PFSK-1 (cell line): ENCODE measurements around the gene CD226.

ENCODE experiments used
- FOXP2 ChIP-seq: optimal IDR thresholded peaks from 2 replicates; pipeline ENCODE3; 2011; ENCODE audit warnings: borderline replicate concordance, control low read depth, inconsistent platforms; ENCODE audit not compliant: insufficient read depth; ENCODE audit errors: extremely low read length, extremely low read depth
- POLR2AphosphoS5 ChIP-seq: IDR thresholded peaks from 2 replicates; pipeline ENCODE4 v1.6.1; 2012; ENCODE audit warnings: low read depth, mild to moderate bottlenecking, control low read depth, low read length, moderate library complexity
- REST ChIP-seq, 2 experiments: IDR thresholded peaks; 2 replicates each; pipeline versions ENCODE4 v1.6.1 to v1.8.0; 2011 to 2012; ENCODE audit warnings: low read depth in 2 of 2, low read length in 2 of 2, control low read depth in 1 of 2, inconsistent platforms in 1 of 2, mild to moderate bottlenecking in 1 of 2, moderate library complexity in 1 of 2; ENCODE audit not compliant: insufficient read depth in 1 of 2
- SIN3A ChIP-seq: IDR thresholded peaks from 2 replicates; pipeline ENCODE4 v1.6.1; 2012; ENCODE audit warnings: mild to moderate bottlenecking, low read length, moderate library complexity, borderline replicate concordance; ENCODE audit not compliant: insufficient read depth
- TAF1 ChIP-seq: IDR thresholded peaks from 2 replicates; pipeline ENCODE4 v1.6.1; 2012; ENCODE audit warnings: low read length, control low read depth, borderline replicate concordance; ENCODE audit not compliant: insufficient read depth

CD226 gene

GRCh38 chr18:69887256-69887655 lies 60.4 kb downstream of the CD226 start:
- no peak for TF ChIP-seq FOXP2
- no peak for TF ChIP-seq SIN3A
- no peak for TF ChIP-seq REST (IDR thresholded peaks at IDR 0.05; ENCODE audit: insufficient read depth in 1 of 2, low read depth in 2 of 2, low read length in 2 of 2)
- no peak for TF ChIP-seq POLR2AphosphoS5
- no peak for TF ChIP-seq TAF1

GRCh38 chr18:69885841-69886531 lies 61.7 kb downstream of the CD226 start:
- TF ChIP-seq POLR2AphosphoS5 (no peak), SIN3A (no peak), REST (IDR thresholded peaks at IDR 0.05; ENCODE audit: insufficient read depth in 1 of 2, low read depth in 2 of 2, low read length in 2 of 2) (no peak), TAF1 (no peak), FOXP2 (no peak)

GRCh38 chr18:69885355-69885754 lies 62.3 kb downstream of the CD226 start:
- TF ChIP-seq POLR2AphosphoS5 (no peak), SIN3A (no peak), FOXP2 (no peak), REST (IDR thresholded peaks at IDR 0.05; ENCODE audit: insufficient read depth in 1 of 2, low read depth in 2 of 2, low read length in 2 of 2) (no peak), TAF1 (no peak)

- no peak for TF ChIP-seq SIN3A
These were observed 63.9 kb downstream of the CD226 start for GRCh38 chr18:69883781-69884180.

- TF ChIP-seq SIN3A (no peak), REST (IDR thresholded peaks at IDR 0.05; ENCODE audit: insufficient read depth in 1 of 2, low read depth in 2 of 2, low read length in 2 of 2) (no peak), TAF1 (no peak), POLR2AphosphoS5 (no peak), FOXP2 (no peak)
These were observed 64.6 kb downstream of the CD226 start for GRCh38 chr18:69882965-69883668.
